GM12878 (cell line): Measurements from ENCODE around the gene PRKAR1A. TPM values are rescaled to one million over a fixed set of nuclear protein-coding genes. Genes with fewer than 3 reads are reported as not detected.

Experiments used
- ATAC-seq: fragments of 200-7000 bp; cut with Tn5 transposase; 3 replicates; pipeline ENCODE4 v1.9.1; 2020; ENCODE audit warnings: mild to moderate bottlenecking, moderate library complexity
- BruUV-seq: library from RNA; stranded (reverse); fragments of 400-500 nt; replicated peaks from 2 replicates; lab custom pipeline; 2021; lab: Mats Ljungman, UMichigan
- CTCF ChIA-PET: fragments of 300-600 bp; sonication (Branson Sonifier 250); formaldehyde crosslinking; extraction: SDS; loops from one replicate; lab custom pipeline; 2021; ENCODE audit warnings: inconsistent platforms; lab: Yijun Ruan, JAX
- POLR2A ChIA-PET: fragments of 350-600 bp; formaldehyde crosslinking; extraction: SDS; loops from one replicate; lab custom pipeline; 2021; ENCODE audit warnings: inconsistent platforms; lab: Charles Lee
- RAD21 ChIA-PET: fragments of 300-600 bp; sonication (Branson Sonifier 250); formaldehyde crosslinking; loops from one replicate; lab custom pipeline; 2023; ENCODE audit warnings: antibody characterized with exemption; ENCODE audit not compliant: unreplicated experiment; lab: Charles Lee
- SMC1A ChIA-PET: fragments of 300-600 bp; sonication (Branson Sonifier 250); formaldehyde crosslinking; loops from one replicate; lab custom pipeline; 2023; ENCODE audit not compliant: unreplicated experiment, uncharacterized antibody; lab: Charles Lee
- DNase-seq: peaks from one replicate; pipeline ENCODE4 v3.0.0-alpha.2; 2011; ENCODE audit warnings: low read depth, low spot score
- FAIRE-seq: peaks from 3 replicates; lab custom pipeline; 2011; peaks lifted over from hg19 to GRCh38; lab: Jason Lieb, UNC
- H2AFZ ChIP-seq: 2 replicates; pipeline ENCODE4 v1.6.0; 2011; ENCODE audit warnings: low read depth, low read length, control low read depth; ENCODE audit not compliant: control insufficient read depth
- H3K27ac ChIP-seq: 2 replicates; pipeline ENCODE4 v1.5.1; 2011; ENCODE audit warnings: control low read depth; ENCODE audit not compliant: control insufficient read depth, insufficient read depth
- H3K27me3 ChIP-seq, 2 experiments: replicated peaks in 1 of 2; 2 replicates each; pipeline versions ENCODE4 v1.6.0 to v1.6.1; 2011; ENCODE audit warnings: low read length in 1 of 2; ENCODE audit not compliant: control insufficient read depth in 2 of 2, insufficient read depth in 2 of 2
- H3K36me3 ChIP-seq, 2 experiments: 2 replicates each; pipeline ENCODE4 v1.5.1; 2011; ENCODE audit warnings: low read length in 1 of 2; ENCODE audit not compliant: control insufficient read depth in 2 of 2, insufficient read depth in 2 of 2
- H3K4me1 ChIP-seq: 2 replicates; pipeline ENCODE4 v1.6.1; 2011; ENCODE audit warnings: mild to moderate bottlenecking, low read length, moderate library complexity, mixed read lengths; ENCODE audit not compliant: control insufficient read depth, insufficient read depth
- H3K4me2 ChIP-seq: 2 replicates; pipeline ENCODE4 v1.6.0; 2011; ENCODE audit warnings: control low read depth; ENCODE audit not compliant: control insufficient read depth, insufficient read depth
- H3K4me3 ChIP-seq: fragments of 200-600 bp; sonication (generic); 2 replicates; pipeline ENCODE4 v1.5.1; 2016
- H3K79me2 ChIP-seq: 2 replicates; pipeline ENCODE4 v1.6.0; 2011; ENCODE audit warnings: low read length; ENCODE audit not compliant: control insufficient read depth, insufficient read depth
- H3K9ac ChIP-seq: 2 replicates; pipeline ENCODE4 v1.8.0; 2011; ENCODE audit warnings: low read length, control low read depth, mixed read lengths; ENCODE audit not compliant: control insufficient read depth, insufficient read depth
- H3K9me3 ChIP-seq: replicated peaks from 3 replicates; pipeline ENCODE4 v1.5.1; 2011; ENCODE audit warnings: mild to moderate bottlenecking, low read length; ENCODE audit not compliant: control insufficient read depth, insufficient read depth
- H4K20me1 ChIP-seq: 2 replicates; pipeline ENCODE4 v1.6.0; 2011; ENCODE audit not compliant: control insufficient read depth, insufficient read depth
- IRF4 ChIP-seq: IDR thresholded peaks from 2 replicates; pipeline ENCODE4 v1.6.1; 2011; ENCODE audit warnings: low read depth, low read length
- PKNOX1 ChIP-seq: fragments of 450-650 bp; IDR thresholded peaks from 2 replicates; pipeline ENCODE4 v1.6.1; 2016; ENCODE audit warnings: mild to moderate bottlenecking
- POU2F2 ChIP-seq: IDR thresholded peaks from 3 replicates; pipeline ENCODE4 v1.6.1; 2011; ENCODE audit warnings: low read depth, mild to moderate bottlenecking, low read length, borderline replicate concordance
- RAD51 ChIP-seq: fragments of 450-650 bp; IDR thresholded peaks from 2 replicates; pipeline ENCODE4 v1.6.1; 2016; ENCODE audit warnings: moderate library complexity, mild to moderate bottlenecking, inconsistent platforms
- SIN3A ChIP-seq: IDR thresholded peaks from 2 replicates; pipeline ENCODE4 v1.6.1; 2012; ENCODE audit warnings: low read depth, low read length, improper control_type of control experiment
- TARDBP ChIP-seq: IDR thresholded peaks from 2 replicates; pipeline ENCODE4 v1.6.1; 2016; ENCODE audit warnings: borderline replicate concordance
- ZNF24 ChIP-seq: fragments of 450-650 bp; IDR thresholded peaks from 2 replicates; pipeline ENCODE4 v1.6.1; 2017; ENCODE audit warnings: antibody characterized with exemption, mild to moderate bottlenecking
- ZNF622 ChIP-seq: fragments of 450-650 bp; IDR thresholded peaks from 2 replicates; pipeline ENCODE4 v1.6.1; 2017; ENCODE audit warnings: mild to moderate bottlenecking, inconsistent platforms
- WGBS: methylation state at CpG from one replicate; pipeline ENCODE4 v1.1.6; 2016; ENCODE audit warnings: low lambda C conversion rate; ENCODE audit not compliant: insufficient replicate concordance, insufficient coverage; ENCODE audit errors: missing lambda C conversion rate; 5-methylcytosine and 5-hydroxymethylcytosine counted together
- in situ Hi-C: fragments of 300-500 bp; cut with MboI; formaldehyde crosslinking; loops from 9 replicates; pipeline ENCODE4 v1.14.3; 2018; ENCODE audit warnings: mixed read lengths
- intact Hi-C: fragments of 100-400 bp; cut with micrococcal nuclease; formaldehyde crosslinking; loops from one replicate; pipeline ENCODE4 v1.14.2; 2022; ENCODE audit not compliant: unreplicated experiment
- polyA plus RNA-seq, 11 experiments: library from polyadenylated mRNA; depleted of rRNA in 4 of 11; unstranded in 6 of 11; stranded (reverse) in 5 of 11; fragments of >200 nt; fragmentation: Nextera tagmentation in 4 of 11; fragmentation: Illumina TruSeq in 1 of 11; extraction: Ambion mirVana in 4 of 11; extraction: Trizol in 1 of 11; gene quantifications; 1 replicate in 1 of 11; 2 replicates in 10 of 11; pipeline versions ENCODE4 v1.2.1 to v1.2.3, GENCODE V29; 2011 to 2016; ENCODE audit warnings: inconsistent platforms in 2 of 11, missing spikeins in 2 of 11, low read depth in 1 of 11
- total RNA-seq, 4 experiments: library from RNA; depleted of rRNA in 3 of 4; stranded (reverse); fragments of >200 nt in 3 of 4; fragmentation: Illumina TruSeq in 1 of 4; extraction: Trizol in 1 of 4; gene quantifications; 2 replicates each; pipeline versions ENCODE4 v1.2.1 to v1.2.3, GENCODE V29; 2013 to 2021
- TF ChIP-seq, protein P1 (sequence below): IDR thresholded peaks from 2 replicates; pipeline ENCODE4 v1.6.1; 2011; ENCODE audit warnings: low read depth, low read length, improper control_type of control experiment, borderline replicate concordance
- TF ChIP-seq, protein P2 (sequence below): IDR thresholded peaks from 2 replicates; pipeline ENCODE4 v1.6.1; 2012; ENCODE audit warnings: low read depth, low read length, improper control_type of control experiment
- TF ChIP-seq, protein P3 (sequence below): IDR thresholded peaks from 2 replicates; pipeline ENCODE4 v1.6.1; 2011; ENCODE audit warnings: low read depth, mild to moderate bottlenecking, low read length, moderate library complexity, borderline replicate concordance; ENCODE audit errors: extremely low read depth

The PRKAR1A gene
- total and polyA plus RNA-seq, 10 of the 15 experiments (the other 5 are each of a cell fraction or from before 2014, with no cell fraction given), result 29.1 to 200 (median 125) TPM

GRCh38 chr17:68595986-68596385 lies 83.8 kb downstream of the PRKAR1A start (continued):
- no peak for TF ChIP-seq RAD51
- no peak for TF ChIP-seq ZNF24

GRCh38 chr17:68596411-68596945 lies 84.2 kb downstream of the PRKAR1A start:
- no peaks in the 10 kb centered on the region for H4K20me1 ChIP-seq
- RAD21 ChIA-PET, result no interaction called here
- no peak overlapping the region for H2AFZ ChIP-seq
- TF ChIP-seq, protein P1, sequence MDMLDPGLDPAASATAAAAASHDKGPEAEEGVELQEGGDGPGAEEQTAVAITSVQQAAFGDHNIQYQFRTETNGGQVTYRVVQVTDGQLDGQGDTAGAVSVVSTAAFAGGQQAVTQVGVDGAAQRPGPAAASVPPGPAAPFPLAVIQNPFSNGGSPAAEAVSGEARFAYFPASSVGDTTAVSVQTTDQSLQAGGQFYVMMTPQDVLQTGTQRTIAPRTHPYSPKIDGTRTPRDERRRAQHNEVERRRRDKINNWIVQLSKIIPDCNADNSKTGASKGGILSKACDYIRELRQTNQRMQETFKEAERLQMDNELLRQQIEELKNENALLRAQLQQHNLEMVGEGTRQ, result no peak
- no peak for TF ChIP-seq IRF4
- no peak for TF ChIP-seq PKNOX1
- no peak for TF ChIP-seq SIN3A
- TF ChIP-seq, protein P2, sequence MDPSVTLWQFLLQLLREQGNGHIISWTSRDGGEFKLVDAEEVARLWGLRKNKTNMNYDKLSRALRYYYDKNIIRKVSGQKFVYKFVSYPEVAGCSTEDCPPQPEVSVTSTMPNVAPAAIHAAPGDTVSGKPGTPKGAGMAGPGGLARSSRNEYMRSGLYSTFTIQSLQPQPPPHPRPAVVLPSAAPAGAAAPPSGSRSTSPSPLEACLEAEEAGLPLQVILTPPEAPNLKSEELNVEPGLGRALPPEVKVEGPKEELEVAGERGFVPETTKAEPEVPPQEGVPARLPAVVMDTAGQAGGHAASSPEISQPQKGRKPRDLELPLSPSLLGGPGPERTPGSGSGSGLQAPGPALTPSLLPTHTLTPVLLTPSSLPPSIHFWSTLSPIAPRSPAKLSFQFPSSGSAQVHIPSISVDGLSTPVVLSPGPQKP, result no peak
- no peak for TF ChIP-seq ZNF622
- TF ChIP-seq, protein P3, sequence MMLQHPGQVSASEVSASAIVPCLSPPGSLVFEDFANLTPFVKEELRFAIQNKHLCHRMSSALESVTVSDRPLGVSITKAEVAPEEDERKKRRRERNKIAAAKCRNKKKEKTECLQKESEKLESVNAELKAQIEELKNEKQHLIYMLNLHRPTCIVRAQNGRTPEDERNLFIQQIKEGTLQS, result no peak
- no peak for TF ChIP-seq POU2F2
- no peak for TF ChIP-seq TARDBP
- TF ChIP-seq, all 136 proteins: peak for 0
- intact Hi-C loops (no loop called here), in situ Hi-C loops (no loop called here)
- Histone ChIP-seq H3K27ac (no peak overlapping the region), H3K9me3 (no peaks in the 10 kb centered on the region), H3K4me2 (no peak overlapping the region), H3K79me2 (no peaks in the 10 kb centered on the region), H3K4me3 (no peak overlapping the region), H3K9ac (no peak overlapping the region), H3K4me1 (no peaks in the 10 kb centered on the region), H3K27me3 (peaks cover 4 to 14% of the 10 kb centered on the region in 2 experiments), H3K36me3 (no peaks in the 10 kb centered on the region)
- CTCF ChIA-PET, result interaction anchor here (1.6 to 3.5 kb wide), 2 partner anchors 12 to 18 kb away, joined by 3 to 15 read pairs; no protein-coding TSS in a partner anchor
- WGBS, result 18% methylated on average over 5 of the region's 5 CpGs
- SMC1A ChIA-PET, result interaction anchor here (0.7 to 0.9 kb wide), 2 partner anchors 15 to 95 kb away, joined by 3 to 4 read pairs; no protein-coding TSS in a partner anchor
- ATAC-seq (no peak), FAIRE-seq (no peak), DNase-seq (no peak)
- POLR2A ChIA-PET, result no interaction called here
- no TSS peak for BruUV-seq
